Thyroid gland (tissue), 4 donors: Measurements from ENCODE around the gene NT5DC1.

Experiments
- POLR2A ChIP-seq, 2 donors: fragments of 450-650 bp; IDR thresholded peaks; one replicate each; pipeline ENCODE4 v1.6.1; 2017; ENCODE audit warnings: antibody characterized with exemption in 2 of 2, mild to moderate bottlenecking in 2 of 2, moderate library complexity in 1 of 2
- TF ChIP-seq, protein P1 (sequence below), 6 experiments: fragments of 200-600 bp in 3 of 6; fragments of 450-650 bp in 3 of 6; sonication (generic) in 3 of 6; IDR thresholded peaks; one replicate each; pipeline ENCODE4 v1.5.1; 2016 to 2019; ENCODE audit warnings: antibody characterized with exemption in 6 of 6, mild to moderate bottlenecking in 2 of 6, inconsistent platforms in 1 of 6, moderate library complexity in 1 of 6

DNA sequence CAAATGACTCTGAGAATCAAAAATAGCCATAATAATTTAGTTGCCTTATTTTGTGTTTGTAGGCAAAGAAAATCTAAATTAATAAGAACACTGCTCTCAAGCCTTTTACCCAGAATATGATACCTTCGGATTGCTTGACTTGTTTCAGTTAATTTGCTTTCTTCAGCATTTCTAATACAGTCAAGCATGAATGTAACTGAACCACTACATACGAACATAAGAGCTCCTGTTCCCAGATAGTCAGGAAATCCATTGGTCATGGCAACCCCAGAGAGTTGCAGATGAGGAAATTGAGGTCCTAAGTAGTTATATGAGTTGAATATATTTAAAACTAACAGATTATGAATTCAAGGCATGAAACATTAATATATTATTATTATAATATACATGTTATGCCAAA, 42.9 kb upstream of the NT5DC1 start:
- TF ChIP-seq, protein P1, sequence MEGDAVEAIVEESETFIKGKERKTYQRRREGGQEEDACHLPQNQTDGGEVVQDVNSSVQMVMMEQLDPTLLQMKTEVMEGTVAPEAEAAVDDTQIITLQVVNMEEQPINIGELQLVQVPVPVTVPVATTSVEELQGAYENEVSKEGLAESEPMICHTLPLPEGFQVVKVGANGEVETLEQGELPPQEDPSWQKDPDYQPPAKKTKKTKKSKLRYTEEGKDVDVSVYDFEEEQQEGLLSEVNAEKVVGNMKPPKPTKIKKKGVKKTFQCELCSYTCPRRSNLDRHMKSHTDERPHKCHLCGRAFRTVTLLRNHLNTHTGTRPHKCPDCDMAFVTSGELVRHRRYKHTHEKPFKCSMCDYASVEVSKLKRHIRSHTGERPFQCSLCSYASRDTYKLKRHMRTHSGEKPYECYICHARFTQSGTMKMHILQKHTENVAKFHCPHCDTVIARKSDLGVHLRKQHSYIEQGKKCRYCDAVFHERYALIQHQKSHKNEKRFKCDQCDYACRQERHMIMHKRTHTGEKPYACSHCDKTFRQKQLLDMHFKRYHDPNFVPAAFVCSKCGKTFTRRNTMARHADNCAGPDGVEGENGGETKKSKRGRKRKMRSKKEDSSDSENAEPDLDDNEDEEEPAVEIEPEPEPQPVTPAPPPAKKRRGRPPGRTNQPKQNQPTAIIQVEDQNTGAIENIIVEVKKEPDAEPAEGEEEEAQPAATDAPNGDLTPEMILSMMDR (IDR thresholded peaks at IDR 0.05) = no peak
- TF ChIP-seq POLR2A (IDR thresholded peaks at IDR 0.05) = no peak
